Fibroblast of skin of left biceps (primary cell): ENCODE results near the gene CD59.
"Not testable (repeated sequence)": the region's sequence is repeated elsewhere in the genome, so short reads cannot be mapped to it uniquely, and the experiment has no call there.

Source experiments
- DNase-seq, 2 experiments: peaks; one replicate each; pipeline ENCODE4 v3.0.0-alpha.2; 2013; ENCODE audit warnings: low read depth in 2 of 2

CD59 gene

DNA sequence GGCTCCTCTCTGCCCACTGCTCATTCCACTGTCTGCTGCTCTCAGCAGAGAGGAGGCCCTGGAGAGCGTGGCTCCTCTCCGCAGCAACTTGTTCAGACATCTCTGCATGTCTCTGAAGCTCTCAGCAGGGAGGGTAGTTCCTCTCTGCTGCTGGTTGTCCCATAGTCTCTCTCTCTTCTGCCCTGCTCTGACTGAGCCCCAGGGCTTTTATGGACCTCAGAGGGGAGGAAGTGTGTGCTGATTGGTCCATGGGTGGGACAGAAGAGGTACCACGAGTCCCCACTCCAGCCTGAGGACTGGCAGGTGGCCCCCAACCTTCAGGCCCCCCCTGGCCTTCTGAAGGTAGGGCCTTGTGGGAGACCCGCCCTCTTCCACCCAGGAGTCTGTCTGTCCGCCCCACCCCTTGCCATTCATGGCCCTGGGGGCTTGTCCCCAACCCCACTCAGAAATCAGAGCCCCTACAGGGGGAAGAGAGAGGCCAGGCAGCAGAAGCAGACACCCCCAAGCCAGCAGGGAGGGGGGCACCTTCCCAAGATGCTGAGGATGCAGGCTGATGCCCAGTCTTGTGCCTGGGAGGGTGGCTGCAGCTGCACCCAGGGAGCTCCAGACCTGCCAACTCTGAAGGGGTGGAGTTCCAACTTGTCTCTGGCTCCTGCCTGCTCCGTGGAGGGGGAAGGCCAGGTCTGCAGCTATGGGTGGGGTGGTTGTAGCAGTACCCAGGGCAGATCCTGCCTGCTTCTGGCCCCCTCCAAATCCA, 70.7 kb downstream of the CD59 start:
- DNase-seq: no peak

DNA sequence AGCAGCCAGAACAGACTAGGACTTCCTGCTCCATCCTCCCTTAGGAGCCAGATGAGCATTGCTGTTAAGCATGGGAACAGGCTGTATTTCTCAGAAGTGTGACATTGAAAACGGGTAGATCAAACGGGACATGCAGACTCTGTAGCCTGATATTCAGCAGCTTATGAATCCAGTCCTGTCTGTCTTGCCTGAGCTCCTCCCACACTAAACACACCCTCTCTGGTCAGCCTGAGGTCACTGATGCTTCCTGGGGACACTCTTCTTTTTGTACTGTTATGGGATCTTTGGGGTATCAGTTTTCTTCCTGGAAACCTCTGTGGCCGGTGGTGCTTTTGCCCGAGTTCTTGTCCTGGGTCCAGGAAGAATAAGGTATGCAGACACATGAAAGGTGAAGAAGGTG, 71.4 kb downstream of the CD59 start:
- no peak for DNase-seq

DNA sequence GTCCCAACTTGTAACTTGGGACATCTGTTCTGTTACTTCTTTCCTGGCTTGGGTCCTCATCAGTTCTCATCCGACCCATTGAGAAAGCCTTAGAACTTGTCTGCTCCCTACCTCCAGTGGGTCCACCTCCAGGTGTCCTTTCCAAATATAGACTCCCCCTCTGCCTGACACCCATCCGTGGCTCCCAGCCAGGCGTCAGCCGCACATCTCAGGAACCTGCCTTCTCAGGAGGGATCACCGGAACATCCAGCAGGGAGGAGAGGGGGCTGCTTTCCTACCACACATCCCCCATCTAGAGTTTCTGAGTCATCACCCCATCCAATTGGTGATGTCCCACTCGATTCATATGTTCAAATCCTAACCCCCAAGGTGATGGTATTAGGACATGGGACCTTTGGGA, 72.1 kb downstream of the CD59 start:
- no peak for DNase-seq

DNA sequence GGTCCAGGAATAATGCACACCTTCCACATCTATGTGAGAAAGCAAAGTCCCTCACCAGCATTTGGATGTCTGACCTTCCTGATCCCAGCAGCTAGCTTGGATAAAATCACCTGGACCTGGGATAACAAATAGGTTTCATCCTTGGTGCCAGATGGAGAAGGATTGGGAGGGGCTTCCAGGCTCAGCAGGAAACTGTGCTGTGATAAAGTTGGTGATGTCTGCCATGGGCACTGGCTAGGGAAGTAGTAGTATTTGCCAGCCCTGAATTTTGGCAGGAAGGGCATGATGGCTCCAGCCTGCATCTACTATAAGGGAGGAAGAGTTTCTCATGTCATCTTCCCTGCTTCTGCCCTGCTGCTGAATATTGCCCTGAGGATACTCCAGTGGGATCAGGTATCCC, 73.1 kb downstream of the CD59 start:
- no peak for DNase-seq

DNA sequence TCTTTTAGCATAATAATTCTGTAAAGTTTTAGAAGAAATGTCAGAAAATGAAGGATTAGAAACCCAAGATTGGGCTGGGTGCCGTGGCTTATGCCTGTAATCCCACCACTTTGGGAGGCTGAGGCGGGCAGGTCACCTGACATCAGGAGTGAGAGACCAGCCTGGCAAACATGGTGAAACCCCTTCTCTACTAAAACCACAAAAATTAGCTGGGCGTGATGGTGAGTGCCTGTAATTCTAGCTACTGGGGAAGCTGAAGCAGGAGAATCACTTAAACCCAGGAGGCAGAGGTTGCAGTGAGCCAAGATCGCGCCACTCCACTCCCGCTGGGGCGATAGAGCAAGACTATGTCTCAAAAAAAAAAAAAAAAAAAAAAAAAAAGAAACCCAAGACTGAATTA, 74.7 kb downstream of the CD59 start:
- DNase-seq: not testable (repeated sequence)

DNA sequence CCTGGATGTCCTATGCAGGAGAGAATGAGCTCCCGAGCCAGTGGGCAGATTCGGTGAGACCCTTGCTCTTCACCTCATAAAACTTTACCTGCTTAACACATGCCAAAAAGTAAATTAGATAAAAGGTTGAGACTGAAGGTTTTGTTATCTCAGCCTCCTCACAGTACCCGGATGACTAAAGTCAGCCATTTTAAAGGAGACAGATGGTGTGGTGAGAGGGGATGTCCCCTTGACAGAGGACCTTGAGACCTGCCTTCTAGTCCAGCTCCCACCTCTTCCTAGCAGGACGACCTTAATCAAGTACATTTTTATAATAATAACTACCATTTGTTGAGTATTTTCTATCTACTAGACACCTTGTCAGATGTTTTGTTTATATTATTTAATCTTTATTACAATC, 75.3 kb downstream of the CD59 start:
- no peak for DNase-seq

DNA sequence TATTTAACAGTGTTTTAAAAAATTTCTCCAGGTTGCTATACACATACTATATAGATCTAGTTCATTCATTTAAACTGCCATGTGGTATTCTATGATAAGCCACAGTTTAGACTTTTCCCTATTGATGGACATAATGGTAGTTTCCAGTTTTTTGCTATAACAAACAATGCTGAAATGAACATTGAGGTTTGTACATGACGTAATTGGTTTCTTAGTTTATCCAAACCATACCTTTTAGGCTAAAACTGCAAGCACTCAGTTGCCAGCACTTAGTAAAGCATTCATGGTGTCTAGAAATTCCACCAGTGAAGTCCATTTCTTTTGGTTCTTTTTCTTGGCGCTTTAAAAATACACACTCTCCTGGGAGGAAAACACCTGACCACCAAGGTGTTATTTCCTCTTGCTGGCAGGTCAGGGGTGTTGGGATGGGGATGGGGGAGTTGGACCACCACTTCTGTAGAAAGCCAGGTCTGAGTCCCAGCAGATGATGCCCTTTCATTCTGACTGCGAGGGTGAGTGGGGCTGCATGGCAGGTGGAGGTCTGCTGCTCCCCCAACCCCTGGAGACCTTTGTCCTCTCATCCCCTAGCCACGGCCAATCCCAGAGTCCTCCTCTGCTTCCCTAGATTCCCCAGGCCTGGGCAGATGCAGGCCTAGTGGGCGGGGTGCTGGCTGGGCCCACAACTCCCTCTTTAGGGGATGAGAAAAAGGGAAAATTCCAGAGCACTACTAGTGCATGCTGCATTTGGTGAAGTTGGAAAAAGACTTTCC, 76.7 kb downstream of the CD59 start:
- DNase-seq: no peak

DNA sequence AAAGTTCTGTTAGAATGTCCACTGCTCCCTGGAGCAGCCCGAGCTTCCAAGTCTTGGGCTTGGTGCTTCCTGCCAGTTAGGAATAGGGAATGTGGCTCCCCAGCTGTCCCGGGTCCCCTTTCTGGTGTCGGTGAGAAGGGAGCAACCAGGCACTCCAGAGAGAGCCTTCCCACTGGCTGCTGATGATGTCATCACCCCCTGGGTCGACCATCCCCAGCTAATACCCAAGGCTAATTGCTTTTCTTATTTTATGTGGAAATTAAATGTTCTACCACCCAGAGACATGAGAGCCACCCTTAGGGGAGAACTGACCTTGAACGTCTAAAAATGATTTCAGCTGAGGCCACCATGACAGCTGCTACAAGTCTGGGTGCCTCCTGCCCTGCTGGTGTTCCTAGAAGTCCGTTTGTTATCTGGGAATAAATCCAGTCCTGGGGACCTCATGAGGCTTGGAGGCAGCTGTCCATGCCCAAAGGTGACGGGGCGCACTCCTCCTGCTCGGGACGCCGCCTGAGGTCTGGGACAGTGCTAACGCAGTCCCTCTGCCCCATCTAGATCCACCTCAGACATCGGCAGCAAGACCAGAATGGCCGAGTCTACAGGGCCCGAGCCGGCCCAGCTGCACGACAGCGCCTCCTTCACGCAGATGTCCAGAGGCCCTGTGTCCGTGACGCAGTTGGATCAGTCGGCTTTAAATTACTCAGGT, 77.9 kb downstream of the CD59 start:
- DNase-seq: no peak

DNA sequence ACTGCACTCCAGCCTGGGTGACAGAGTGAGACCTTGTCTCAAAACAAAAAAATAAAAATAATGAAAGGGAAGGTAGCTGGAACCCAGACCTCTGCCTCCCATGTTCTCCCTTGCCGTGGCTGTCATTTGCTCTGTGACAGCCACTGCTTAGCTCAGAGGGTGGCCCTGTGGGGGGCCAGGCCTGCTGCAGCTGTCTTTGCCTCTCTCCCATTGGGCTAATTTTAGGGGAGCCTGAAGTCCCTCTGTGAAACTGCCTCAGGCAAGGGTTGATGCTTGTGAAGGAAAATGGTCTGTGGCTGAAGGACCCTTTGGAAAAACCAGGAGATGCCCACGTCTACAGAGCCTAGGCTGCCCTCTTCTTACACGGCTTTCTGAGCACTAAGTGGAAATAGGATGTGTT, 78.5 kb downstream of the CD59 start:
- DNase-seq: no peak

DNA sequence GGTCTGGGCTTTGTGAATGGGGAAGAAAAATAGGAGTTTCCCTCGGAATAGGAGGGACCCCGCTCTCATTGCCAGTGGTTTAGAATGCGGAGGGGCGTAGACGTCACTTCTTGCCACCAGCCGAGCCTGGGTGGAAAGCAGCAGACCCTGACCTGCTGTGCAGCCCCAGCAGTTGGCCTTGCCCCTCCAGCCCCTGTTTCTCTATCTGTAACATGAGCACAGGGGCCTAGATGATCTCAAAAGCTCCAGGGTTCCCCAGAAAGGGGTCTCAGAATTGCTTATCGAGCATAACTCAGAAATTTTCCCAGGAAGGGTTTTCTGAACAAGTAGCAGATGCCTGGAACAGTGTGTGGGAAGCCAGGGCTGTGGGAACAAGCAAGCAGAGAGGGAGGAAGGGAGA, 79.5 kb downstream of the CD59 start:
- DNase-seq: no peak

DNA sequence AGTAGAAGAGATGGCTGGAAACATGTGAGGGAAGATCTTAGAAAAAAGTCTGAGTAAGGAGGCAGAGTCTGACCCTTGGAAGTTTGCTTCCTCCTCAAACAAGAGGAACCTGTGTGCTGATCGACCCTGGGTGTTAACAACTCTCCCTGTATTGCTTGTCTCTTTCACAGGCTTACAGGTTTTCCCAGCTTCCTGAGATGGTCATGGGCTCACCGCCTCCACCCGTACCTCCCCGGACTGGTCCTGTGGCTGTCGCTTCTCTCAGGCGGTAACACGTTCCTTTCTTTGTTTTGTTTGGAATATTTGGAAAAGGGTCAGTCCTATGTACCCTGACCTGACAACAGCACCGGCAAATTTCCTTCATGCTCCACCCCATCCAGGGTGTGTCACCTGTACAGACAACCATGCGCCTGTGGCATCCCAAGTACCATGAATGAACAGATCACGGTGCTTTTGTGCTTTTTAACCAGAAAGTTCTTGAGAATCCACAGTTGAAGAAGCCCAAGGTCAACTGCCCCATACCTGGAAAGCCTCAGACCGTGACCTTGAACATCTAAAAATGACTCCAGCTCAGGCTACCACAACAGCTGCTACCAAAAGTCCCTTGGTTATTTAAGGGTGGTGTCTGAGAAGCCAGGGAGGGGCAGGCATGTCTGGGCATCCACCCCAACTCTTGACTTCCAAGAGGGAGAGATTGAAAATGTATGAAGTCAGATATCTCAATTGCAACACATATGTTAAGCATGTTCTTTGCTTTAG, 80.2 kb downstream of the CD59 start:
- DNase-seq: no peak

DNA sequence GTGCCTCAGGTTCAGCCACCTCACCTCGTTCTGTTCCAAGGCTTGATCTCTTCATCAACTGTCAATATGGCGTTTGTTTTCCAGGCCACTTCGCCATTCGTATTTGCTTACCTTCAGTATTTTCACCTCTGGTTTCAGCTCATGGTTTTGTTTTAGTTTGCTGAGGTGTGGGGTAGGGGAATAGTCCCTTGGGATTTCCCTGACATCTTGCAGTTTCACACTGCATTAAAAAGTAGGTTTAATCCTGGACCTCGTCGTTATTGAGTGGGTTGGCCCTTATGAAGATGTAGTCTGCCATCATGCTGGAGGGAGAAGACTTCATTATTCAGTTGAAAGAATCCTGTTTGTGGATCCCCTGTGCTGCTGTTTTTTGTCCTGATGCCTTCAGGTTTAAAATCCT, 81.6 kb downstream of the CD59 start:
- DNase-seq: no peak
